ENCODE results near the gene FHOD1. TPM values are rescaled to one million over a fixed set of nuclear protein-coding genes. Genes with fewer than 3 reads are reported as not detected.

The FHOD1 gene
- total and polyA plus RNA-seq, 9 of the 15 experiments (the other 6 are each of a cell fraction or from before 2014, with no cell fraction given), result 18.7 to 126 (median 32.3) TPM

- peak in 1 of 2 experiments; percentile 69; a peak in 2 of 4 replicates for TF ChIP-seq ZNF639 (CRISPR knock-in tag; conservative IDR thresholded peaks at IDR 0.05 in 1 of 2, IDR thresholded peaks at IDR 0.05 in 1 of 2)
- no peak for TF ChIP-seq TFAM (CRISPR knock-in tag; conservative IDR thresholded peaks at IDR 0.05)
These were observed 55.1 kb downstream of the FHOD1 start, which contains the start of gene E2F4 (continued) for GRCh38 chr16:67191995-67192681.

GRCh38 chr16:67191411-67191994 lies 55.8 kb downstream of the FHOD1 start:
- TF ChIP-seq BRD9 (IDR thresholded peaks at IDR 0.05; ENCODE audit: low read depth, partially characterized antibody), result peak; percentile 56
- TF ChIP-seq PREB (CRISPR knock-in tag; IDR thresholded peaks at IDR 0.05), result 0 out of 2 replicates have a peak, but pooled peaks have one; percentile 31
- 0 out of 2 replicates have a peak, but pooled peaks have one; percentile 22 for TF ChIP-seq SMARCE1 (IDR thresholded peaks at IDR 0.05)
- TF ChIP-seq HDGF (IDR thresholded peaks at IDR 0.05), result 0 out of 2 replicates have a peak, but pooled peaks have one; percentile 52
- TF ChIP-seq ZSCAN29 (IDR thresholded peaks at IDR 0.05), result no peak
- 0 out of 2 replicates have a peak, but pooled peaks have one; percentile 8 for TF ChIP-seq BCOR (IDR thresholded peaks at IDR 0.05)
- TF ChIP-seq ZEB2 (IDR thresholded peaks at IDR 0.05), result 0 out of 2 replicates have a peak, but pooled peaks have one; percentile 35
- no peak for TF ChIP-seq CBFA2T2 (conservative IDR thresholded peaks at IDR 0.05)
- TF ChIP-seq TOE1 (IDR thresholded peaks at IDR 0.05; ENCODE audit: borderline replicate concordance), result no peak
- TF ChIP-seq TOE1 (CRISPR knock-in tag; IDR thresholded peaks at IDR 0.05; ENCODE audit: borderline replicate concordance, low read depth), result no peak
- peak; percentile 12; the same call in 1 of the 2 replicates for TF ChIP-seq DPF2 (IDR thresholded peaks at IDR 0.05)
- ChIA-PET POLR2A (interaction anchor here (0.7 to 1.0 kb wide), 2 partner anchors 15 to 171 kb away, joined by 3 read pairs; no protein-coding TSS in a partner anchor), CTCF (ENCODE audit: low intra/inter-chr PET ratio) (no interaction called here)
- intact Hi-C loops (cut with micrococcal nuclease), result loop anchor here (5.0 kb wide), 1 partner anchor 36 kb away; the partner anchor contains the start of gene TMEM208
- no peaks in the 10 kb centered on the region for H3K9me3 ChIP-seq (replicated peaks; ENCODE audit: control insufficient read depth, insufficient read depth, low read depth, low read length)
- peak overlapping the region; percentile 83 for H3K4me3 ChIP-seq
- H2AFZ ChIP-seq (ENCODE audit: low read depth, low read length), result peak overlapping the region; percentile 88
- 6% methylated on average over 9 of the region's 9 CpGs for WGBS (ENCODE audit: insufficient coverage, low coverage, missing lambda C conversion rate)
- BruUV-seq (replicated peaks), result no TSS peak
- peaks cover 38 to 72% of the 10 kb centered on the region in 2 experiments for H3K4me1 ChIP-seq (replicated peaks in 1 of 2; ENCODE audit: control insufficient read depth in 2 of 2, insufficient read depth in 2 of 2, low read length in 2 of 2)
- ATAC-seq, result peak; percentile 12
- no peak for DNase-seq (ENCODE audit: extremely low read depth in 1 of 4, low spot score in 3 of 4)
- peaks cover 46% of the 10 kb centered on the region for H3K79me2 ChIP-seq (ENCODE audit: control insufficient read depth, insufficient read depth, low read length)
- H3K27me3 ChIP-seq (ENCODE audit: control insufficient read depth in 2 of 2, insufficient read depth in 2 of 2, low read length in 2 of 2), result no peaks in the 10 kb centered on the region
- in situ Hi-C loops (cut with MboI), result no loop called here
- H3K9me1 ChIP-seq (ENCODE audit: control insufficient read depth, insufficient read depth, low read length), result no peaks in the 10 kb centered on the region
- no peaks in the 10 kb centered on the region for H4K20me1 ChIP-seq (replicated peaks; ENCODE audit: control insufficient read depth, insufficient read depth, low read length)
- peak overlapping the region; percentile 50; the same call in 2 of the 3 replicates for H3K27ac ChIP-seq (ENCODE audit: extremely low read depth, low read depth, low read length)
- peaks cover 38% of the 10 kb centered on the region for H3K36me3 ChIP-seq (ENCODE audit: control insufficient read depth, insufficient read depth, low read length)
- no peak for FAIRE-seq
- H3K9ac ChIP-seq (ENCODE audit: insufficient read depth in 1 of 2, low read depth in 2 of 2, low read length in 2 of 2), result peak overlapping the region in 1 of 2 experiments; percentile 24; a peak in 3 of 4 replicates
- H3K4me2 ChIP-seq (ENCODE audit: insufficient read depth, low read length), result peak overlapping the region; percentile 97

Measured in K562 (cell line).